HCT116 (cell line): ENCODE data around the gene NDC1. TPM values are rescaled to one million over a fixed set of nuclear protein-coding genes. Genes with fewer than 3 reads are reported as not detected.
A peak's percentile ranks its signal among the peaks of the same experiment; 100 is the strongest.

Experiments used
- ATAC-seq: fragments of 200-7000 bp; cut with Tn5 transposase; 2 replicates; pipeline ENCODE4 v1.9.1; 2020; ENCODE audit warnings: mild to moderate bottlenecking, moderate library complexity
- BruUV-seq: library from RNA; stranded (reverse); fragments of 400-500 nt; replicated peaks from 2 replicates; lab custom pipeline; 2021; lab: Mats Ljungman, UMichigan
- CTCF ChIA-PET: fragments of 300-600 bp; sonication (Branson Sonifier 250); formaldehyde crosslinking; loops from one replicate; lab custom pipeline; 2021; ENCODE audit warnings: antibody characterized with exemption; lab: Charles Lee
- POLR2A ChIA-PET: fragments of 300-600, 350-600 bp; sonication (Branson Sonifier 250); formaldehyde crosslinking; loops from one replicate; lab custom pipeline; 2021; ENCODE audit warnings: antibody characterized with exemption; lab: Charles Lee
- RAD21 ChIA-PET, 2 experiments: fragments of 300-600 bp; sonication (Branson Sonifier 250); formaldehyde crosslinking; loops; one replicate each; lab custom pipeline; 2023; ENCODE audit warnings: low total read pairs in 2 of 2; ENCODE audit not compliant: uncharacterized antibody in 2 of 2, unreplicated experiment in 2 of 2, low non-redundant PET in 1 of 2; lab: Charles Lee
- DNase-seq: peaks from one replicate; pipeline ENCODE4 v3.0.0-alpha.2; 2010; ENCODE audit warnings: low read depth, low spot score
- H2AFZ ChIP-seq: fragments of 200-600 bp; shearing (Covaris generic), sonication (generic); 2 replicates; pipeline ENCODE4 v1.6.1; 2017; ENCODE audit warnings: low read depth, mixed run types, mixed read lengths, antibody characterized with exemption, low read length; ENCODE audit not compliant: poor library complexity, severe bottlenecking
- H3K27ac ChIP-seq: 2 replicates; pipeline ENCODE4 v1.5.1; 2012; ENCODE audit warnings: low read depth, low read length
- H3K27me3 ChIP-seq: fragments of 200-600 bp; sonication (generic); 2 replicates; pipeline ENCODE4 v1.6.1; 2016; ENCODE audit warnings: mixed run types, low read length, mixed read lengths; ENCODE audit not compliant: insufficient read depth
- H3K36me3 ChIP-seq, 2 experiments: fragments of 200-500 bp in 1 of 2; fragments of 200-600 bp in 1 of 2; sonication (Bioruptor generic) in 1 of 2; sonication (generic) in 1 of 2; 2 replicates each; pipeline versions ENCODE4 v1.5.1 to v1.6.1; 2014 to 2016; ENCODE audit warnings: low read length in 2 of 2, inconsistent platforms in 1 of 2, mixed read lengths in 1 of 2, mixed run types in 1 of 2; ENCODE audit not compliant: insufficient read depth in 2 of 2, control insufficient read depth in 1 of 2
- H3K4me1 ChIP-seq, 2 experiments: fragments of 200-600 bp in 1 of 2; sonication (generic) in 1 of 2; 2 replicates each; pipeline versions ENCODE4 v1.5.1 to v1.6.1; 2012 to 2017; ENCODE audit warnings: low read length in 2 of 2, inconsistent platforms in 1 of 2, mild to moderate bottlenecking in 1 of 2, mixed read lengths in 1 of 2, mixed run types in 1 of 2, moderate library complexity in 1 of 2; ENCODE audit not compliant: insufficient read depth in 2 of 2, control insufficient read depth in 1 of 2
- H3K4me2 ChIP-seq: fragments of 200-600 bp; sonication (generic); 2 replicates; pipeline ENCODE4 v1.6.1; 2017; ENCODE audit warnings: mixed run types, low read length, mixed read lengths
- H3K4me3 ChIP-seq, 2 experiments: fragments of 200-600 bp in 1 of 2; sonication (generic) in 1 of 2; replicated peaks in 1 of 2; 2 replicates each; pipeline ENCODE4 v1.5.1; 2011 to 2016; ENCODE audit warnings: low read length in 2 of 2, control low read depth in 1 of 2, low read depth in 1 of 2, mild to moderate bottlenecking in 1 of 2, mixed read lengths in 1 of 2, mixed run types in 1 of 2
- H3K79me2 ChIP-seq: fragments of 200-600 bp; sonication (generic); 2 replicates; pipeline ENCODE4 v1.6.1; 2017; ENCODE audit warnings: mild to moderate bottlenecking, mixed run types, low read length, moderate library complexity, mixed read lengths; ENCODE audit not compliant: insufficient read depth
- H3K9ac ChIP-seq: fragments of 200-600 bp; sonication (generic); 2 replicates; pipeline ENCODE4 v1.6.1; 2016; ENCODE audit warnings: low read length, mixed read lengths
- H3K9me2 ChIP-seq: fragments of 200-600 bp; sonication (generic), shearing (Covaris generic); 2 replicates; pipeline ENCODE4 v1.6.1; 2017; ENCODE audit warnings: mixed run types, mild to moderate bottlenecking, moderate library complexity; ENCODE audit not compliant: insufficient read depth
- H3K9me3 ChIP-seq, 2 experiments: fragments of 200-500 bp in 1 of 2; fragments of 200-600 bp in 1 of 2; sonication (Bioruptor generic) in 1 of 2; sonication (generic) in 1 of 2; 2 replicates each; pipeline ENCODE4 v1.6.1; 2014 to 2017; ENCODE audit warnings: low read length in 2 of 2, mixed read lengths in 2 of 2, inconsistent platforms in 1 of 2, low read depth in 1 of 2, mild to moderate bottlenecking in 1 of 2, mixed run types in 1 of 2, moderate library complexity in 1 of 2; ENCODE audit not compliant: control insufficient read depth in 1 of 2, insufficient read depth in 1 of 2
- H4K20me1 ChIP-seq: fragments of 200-600 bp; sonication (generic), shearing (Covaris generic); 2 replicates; pipeline ENCODE4 v1.6.1; 2017; ENCODE audit warnings: mixed run types, mild to moderate bottlenecking, moderate library complexity; ENCODE audit not compliant: insufficient read depth
- CBX3 ChIP-seq: IDR thresholded peaks from 2 replicates; pipeline ENCODE4 v1.6.1; 2012; ENCODE audit warnings: low read depth
- CEBPB ChIP-seq: IDR thresholded peaks from 2 replicates; pipeline ENCODE4 v1.6.1; 2012; ENCODE audit warnings: low read depth
- EGR1 ChIP-seq: IDR thresholded peaks from 2 replicates; pipeline ENCODE4 v1.6.1; 2012; ENCODE audit warnings: low read depth
- JUND ChIP-seq: IDR thresholded peaks from 2 replicates; pipeline ENCODE4 v1.6.1; 2012
- POLR2A ChIP-seq: IDR thresholded peaks from 2 replicates; pipeline ENCODE4 v1.7.0; 2011; ENCODE audit warnings: borderline replicate concordance; ENCODE audit not compliant: insufficient read depth, insufficient read length; ENCODE audit errors: extremely low read depth
- POLR2AphosphoS5 ChIP-seq: IDR thresholded peaks from 2 replicates; pipeline ENCODE4 v1.6.1; 2011; ENCODE audit warnings: mild to moderate bottlenecking, low read depth, low read length, moderate library complexity
- RAD21 ChIP-seq: IDR thresholded peaks from 2 replicates; pipeline ENCODE4 v1.6.1; 2012; ENCODE audit warnings: low read depth, mild to moderate bottlenecking
- SIN3A ChIP-seq: IDR thresholded peaks from 2 replicates; pipeline ENCODE4 v1.6.1; 2012; ENCODE audit warnings: low read depth
- SP1 ChIP-seq: IDR thresholded peaks from 2 replicates; pipeline ENCODE4 v1.6.1; 2012; ENCODE audit warnings: low read depth
- SRF ChIP-seq: IDR thresholded peaks from 2 replicates; pipeline ENCODE4 v1.6.1; 2012; ENCODE audit warnings: low read depth
- intact Hi-C: fragments of 100-400 bp; cut with micrococcal nuclease; formaldehyde crosslinking; loops from 2 replicates; pipeline ENCODE4 v1.10.0; 2022
- total RNA-seq: library from RNA; stranded (reverse); gene quantifications from one replicate; pipeline ENCODE4 v1.2.1, GENCODE V29; 2021; ENCODE audit not compliant: unreplicated experiment
- TF ChIP-seq, protein P1 (sequence below), 3 experiments: fragments of 200-600 bp in 1 of 3; sonication (generic) in 1 of 3; IDR thresholded peaks in 2 of 3; conservative IDR thresholded peaks in 1 of 3; 2 replicates each; pipeline ENCODE4 v1.5.1; 2012 to 2017; ENCODE audit warnings: low read depth in 2 of 3, low read length in 2 of 3, antibody characterized with exemption in 1 of 3, borderline replicate concordance in 1 of 3, control low read depth in 1 of 3, mild to moderate bottlenecking in 1 of 3, mixed read lengths in 1 of 3, mixed run types in 1 of 3, moderate library complexity in 1 of 3; ENCODE audit not compliant: insufficient read depth in 1 of 3

Gene NDC1
- total RNA-seq, 1 experiment from 2014 or later: 54.7 TPM

DNA sequence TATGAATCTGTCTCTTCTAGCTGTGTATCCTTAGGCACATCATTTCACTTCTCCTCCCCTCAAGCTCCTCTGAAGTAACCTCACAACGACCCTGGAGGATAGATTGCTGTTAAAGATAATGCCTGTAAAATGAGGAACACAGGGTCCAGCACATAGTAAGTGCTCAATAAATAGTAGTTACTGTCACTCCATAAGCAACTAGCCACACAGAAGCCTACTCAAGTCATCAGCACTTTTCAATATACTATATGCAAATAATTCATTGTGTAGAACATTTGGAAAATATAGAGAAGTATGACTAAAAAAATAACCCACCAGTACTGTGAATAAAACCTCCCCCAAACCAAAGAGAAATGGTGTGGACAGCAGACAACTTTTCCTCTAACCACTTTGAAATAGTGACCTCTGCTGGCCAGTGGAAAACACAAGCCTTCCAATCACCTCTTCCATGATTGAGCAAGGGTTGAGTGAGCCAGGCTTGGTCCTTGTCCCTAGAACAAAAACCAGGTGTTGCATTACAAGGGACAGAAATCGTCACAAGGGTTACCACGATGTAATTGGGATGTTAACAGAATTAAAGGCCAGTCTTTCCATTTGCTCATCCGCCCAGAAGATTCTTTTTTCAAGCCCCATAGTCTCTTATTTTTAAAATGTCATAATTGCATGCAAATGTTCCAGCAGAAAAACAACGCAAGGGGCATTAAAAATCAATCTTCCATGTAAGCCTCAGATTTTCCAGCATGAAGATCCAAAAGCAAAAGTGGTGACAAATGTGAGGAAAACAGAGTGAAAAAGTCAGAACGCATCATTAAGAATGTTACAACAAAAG is 83.4 kb downstream of the NDC1 start:
- Histone ChIP-seq H3K79me2 (no peaks in the 10 kb centered on the region), H3K9me2 (no peaks in the 10 kb centered on the region), H3K4me1 (no peaks in the 10 kb centered on the region), H3K27me3 (no peaks in the 10 kb centered on the region), H3K4me2 (no peak overlapping the region), H4K20me1 (no peaks in the 10 kb centered on the region; the same call in 1 of the 2 replicates), H3K27ac (no peak overlapping the region), H3K9me3 (no peaks in the 10 kb centered on the region), H3K36me3 (no peaks in the 10 kb centered on the region), H2AFZ (no peak overlapping the region), H3K4me3 (no peak overlapping the region), H3K9ac (no peak overlapping the region)
- intact Hi-C loops: loop anchor here (1.0 to 2.0 kb wide), 2 partner anchors 40 to 269 kb away; no protein-coding TSS in a partner anchor
- ATAC-seq: peak; percentile 73
- peak; percentile 32 for DNase-seq
- POLR2A ChIA-PET: no interaction called here
- no TSS peak for BruUV-seq
- RAD21 ChIA-PET: interaction anchor here in 1 of 2 experiments (0.6 kb wide), 1 partner anchor 257 kb away, joined by 3 read pairs; no protein-coding TSS in a partner anchor
- TF ChIP-seq POLR2A: no peak
- TF ChIP-seq, protein P1, sequence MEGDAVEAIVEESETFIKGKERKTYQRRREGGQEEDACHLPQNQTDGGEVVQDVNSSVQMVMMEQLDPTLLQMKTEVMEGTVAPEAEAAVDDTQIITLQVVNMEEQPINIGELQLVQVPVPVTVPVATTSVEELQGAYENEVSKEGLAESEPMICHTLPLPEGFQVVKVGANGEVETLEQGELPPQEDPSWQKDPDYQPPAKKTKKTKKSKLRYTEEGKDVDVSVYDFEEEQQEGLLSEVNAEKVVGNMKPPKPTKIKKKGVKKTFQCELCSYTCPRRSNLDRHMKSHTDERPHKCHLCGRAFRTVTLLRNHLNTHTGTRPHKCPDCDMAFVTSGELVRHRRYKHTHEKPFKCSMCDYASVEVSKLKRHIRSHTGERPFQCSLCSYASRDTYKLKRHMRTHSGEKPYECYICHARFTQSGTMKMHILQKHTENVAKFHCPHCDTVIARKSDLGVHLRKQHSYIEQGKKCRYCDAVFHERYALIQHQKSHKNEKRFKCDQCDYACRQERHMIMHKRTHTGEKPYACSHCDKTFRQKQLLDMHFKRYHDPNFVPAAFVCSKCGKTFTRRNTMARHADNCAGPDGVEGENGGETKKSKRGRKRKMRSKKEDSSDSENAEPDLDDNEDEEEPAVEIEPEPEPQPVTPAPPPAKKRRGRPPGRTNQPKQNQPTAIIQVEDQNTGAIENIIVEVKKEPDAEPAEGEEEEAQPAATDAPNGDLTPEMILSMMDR (IDR thresholded peaks at IDR 0.05 in 2 of 3, conservative IDR thresholded peaks at IDR 0.05 in 1 of 3; ENCODE audit: borderline replicate concordance in 1 of 3, insufficient read depth in 1 of 3, low read depth in 2 of 3, low read length in 2 of 3): peak; percentile 64 to 82 (median 70); a peak in 5 of 6 replicates
- peak; percentile 71 for TF ChIP-seq RAD21
- TF ChIP-seq CEBPB: peak; percentile 42; the same call in 1 of the 2 replicates
- CTCF ChIA-PET: interaction anchor here (0.7 to 3.8 kb wide), 6 partner anchors 9 to 270 kb away, joined by 3 to 22 read pairs (median 4); no protein-coding TSS in a partner anchor

DNA sequence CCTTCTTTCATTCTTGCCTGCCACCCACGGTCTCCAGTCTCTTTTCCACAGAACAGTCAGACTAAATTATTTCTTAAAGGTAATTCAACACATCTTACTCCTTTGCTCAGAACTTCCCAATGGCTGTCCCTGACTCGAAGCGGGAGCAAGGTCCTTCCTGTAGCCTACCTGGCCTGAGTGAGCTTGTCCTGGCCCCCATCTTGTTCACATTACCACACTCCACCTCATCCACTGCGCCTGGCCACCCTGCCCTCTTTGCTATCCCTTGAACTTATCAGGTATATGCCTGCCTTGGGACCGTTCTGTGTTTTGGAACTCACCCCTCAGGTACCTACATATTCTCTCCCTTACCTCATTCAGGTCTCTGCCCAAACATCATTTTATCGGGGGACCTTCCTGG is 85.8 kb downstream of the NDC1 start:
- intact Hi-C loops: no loop called here
- no peaks in the 10 kb centered on the region for H3K9me3 ChIP-seq
- H3K36me3 ChIP-seq: no peaks in the 10 kb centered on the region
- no peaks in the 10 kb centered on the region for H3K9me2 ChIP-seq
- no peak overlapping the region for H3K27ac ChIP-seq
- ChIA-PET RAD21 (interaction anchor here in 1 of 2 experiments (0.7 kb wide), 1 partner anchor 77 kb away, joined by 4 read pairs; no protein-coding TSS in a partner anchor), POLR2A (no interaction called here), CTCF (no interaction called here)
- no peaks in the 10 kb centered on the region for H3K4me1 ChIP-seq
- H3K79me2 ChIP-seq: no peaks in the 10 kb centered on the region
- H3K9ac ChIP-seq: no peak overlapping the region
- H3K4me2 ChIP-seq: no peak overlapping the region
- H2AFZ ChIP-seq: no peak overlapping the region
- no TSS peak for BruUV-seq
- H3K27me3 ChIP-seq: no peaks in the 10 kb centered on the region
- TF ChIP-seq CEBPB (no peak), EGR1 (no peak), SIN3A (no peak), CBX3 (no peak), SP1 (no peak), SRF (no peak), JUND (no peak), POLR2AphosphoS5 (no peak)
- DNase-seq (no peak), ATAC-seq (no peak)
- no peak overlapping the region for H3K4me3 ChIP-seq
- no peaks in the 10 kb centered on the region; the same call in 1 of the 2 replicates for H4K20me1 ChIP-seq
